Measurements from ENCODE around the gene MAX. TPM values are rescaled to one million over a fixed set of nuclear protein-coding genes. Genes with fewer than 3 reads are reported as not detected.

Gene MAX
- total and polyA plus RNA-seq, 2 of the 8 experiments (the other 6 are each of a cell fraction or from before 2014, with no cell fraction given), result 36.9 to 65.1 TPM

- no peak for TF ChIP-seq GTF2F1 (IDR thresholded peaks at IDR 0.05; ENCODE audit: borderline replicate concordance, low read depth, low read length)
- no peak for TF ChIP-seq KDM4A (IDR thresholded peaks at IDR 0.05; ENCODE audit: low read depth, low read length, severe bottlenecking)
- TF ChIP-seq CHD2 (IDR thresholded peaks at IDR 0.05; ENCODE audit: low read length), result no peak
- TF ChIP-seq EP300 (IDR thresholded peaks at IDR 0.05; ENCODE audit: borderline replicate concordance in 1 of 2, low read depth in 2 of 2, low read length in 2 of 2), result no peak
- no peak for TF ChIP-seq SP4 (IDR thresholded peaks at IDR 0.05; ENCODE audit: low read length)
- no peak for TF ChIP-seq SP1 (IDR thresholded peaks at IDR 0.05; ENCODE audit: low read depth, low read length)
Observed at GRCh38 chr14:65142429-65142828, 40.1 kb upstream of the MAX start (continued).
